HK-2 (cell line): ENCODE results near the gene TFDP1.

Experiments
- DNase-seq: peaks from one replicate; pipeline ENCODE4 v3.0.0-alpha.2; 2018; ENCODE audit not compliant: unreplicated experiment

Gene TFDP1

GRCh38 chr13:113597391-113598080 lies 13.0 kb downstream of the TFDP1 start:
- DNase-seq: no peak

DNA sequence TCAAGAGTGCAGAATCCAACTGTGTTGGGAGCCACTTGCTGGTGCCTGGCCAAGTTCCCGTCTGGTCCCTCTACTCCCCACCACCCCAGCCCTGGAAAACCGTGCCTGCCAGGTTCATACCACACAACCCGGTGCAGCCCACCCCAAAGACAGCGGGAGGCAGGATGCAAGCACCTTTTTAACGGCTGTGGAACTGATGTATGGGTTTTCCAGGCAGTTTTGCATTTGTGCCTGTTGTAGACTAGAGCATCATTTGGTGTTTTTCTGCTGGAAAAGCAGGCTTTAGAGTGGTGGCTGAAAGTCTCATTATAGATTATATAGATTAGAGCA lies 13.5 kb downstream of the TFDP1 start:
- DNase-seq: no peak

DNA sequence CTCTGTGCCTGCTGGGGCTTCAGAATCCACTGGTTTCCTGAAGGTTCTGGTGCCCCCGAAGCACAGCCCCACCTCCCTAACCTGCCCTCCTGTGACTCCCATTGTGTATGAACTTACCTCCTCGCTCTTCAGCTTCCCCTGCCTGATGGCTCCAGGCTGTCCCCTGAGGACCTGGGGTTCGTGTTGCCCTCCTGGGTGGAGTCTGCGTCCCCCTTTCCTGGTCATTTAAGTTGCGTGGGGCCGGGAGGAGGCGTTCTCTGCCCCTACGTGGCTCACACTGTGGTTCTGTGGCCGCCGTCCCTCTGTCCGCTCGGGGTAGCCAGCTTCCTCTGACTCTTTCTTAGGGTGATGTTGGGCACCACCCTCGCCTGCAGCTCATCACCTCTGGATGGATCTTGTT lies 13.9 kb downstream of the TFDP1 start:
- DNase-seq: no peak

- DNase-seq: no peak
Measured at GRCh38 chr13:113599391-113599790, 14.8 kb downstream of the TFDP1 start.

- no peak for DNase-seq
Measured at GRCh38 chr13:113601166-113602070, 16.9 kb downstream of the TFDP1 start.

GRCh38 chr13:113602291-113602988 lies 17.9 kb downstream of the TFDP1 start:
- DNase-seq: no peak

- DNase-seq: no peak
Measured at GRCh38 chr13:113603116-113603710, 18.7 kb downstream of the TFDP1 start.

DNA sequence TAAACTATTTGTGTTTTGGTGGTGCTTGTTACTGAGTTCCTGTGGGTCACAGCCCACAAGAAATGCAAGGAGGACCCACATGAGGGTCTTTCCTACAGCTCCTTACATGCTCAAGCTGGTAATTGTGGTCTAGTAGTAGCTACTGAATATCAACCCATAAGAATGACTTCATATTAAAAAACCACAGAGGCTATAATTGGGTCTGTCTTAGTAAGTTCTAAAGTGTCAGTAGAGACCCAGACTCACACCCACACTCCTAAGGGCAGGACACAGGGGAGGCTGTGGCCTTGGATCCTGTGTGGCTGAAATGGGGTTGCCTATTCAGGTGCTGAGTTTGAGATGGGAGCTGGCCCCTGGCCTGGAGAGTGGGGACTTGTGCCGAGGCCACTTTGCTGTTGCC lies 19.6 kb downstream of the TFDP1 start:
- no peak for DNase-seq

- no peak for DNase-seq
Measured at GRCh38 chr13:113605461-113605860, 20.9 kb downstream of the TFDP1 start.

- no peak for DNase-seq
Measured at GRCh38 chr13:113605866-113606438, 21.4 kb downstream of the TFDP1 start.

DNA sequence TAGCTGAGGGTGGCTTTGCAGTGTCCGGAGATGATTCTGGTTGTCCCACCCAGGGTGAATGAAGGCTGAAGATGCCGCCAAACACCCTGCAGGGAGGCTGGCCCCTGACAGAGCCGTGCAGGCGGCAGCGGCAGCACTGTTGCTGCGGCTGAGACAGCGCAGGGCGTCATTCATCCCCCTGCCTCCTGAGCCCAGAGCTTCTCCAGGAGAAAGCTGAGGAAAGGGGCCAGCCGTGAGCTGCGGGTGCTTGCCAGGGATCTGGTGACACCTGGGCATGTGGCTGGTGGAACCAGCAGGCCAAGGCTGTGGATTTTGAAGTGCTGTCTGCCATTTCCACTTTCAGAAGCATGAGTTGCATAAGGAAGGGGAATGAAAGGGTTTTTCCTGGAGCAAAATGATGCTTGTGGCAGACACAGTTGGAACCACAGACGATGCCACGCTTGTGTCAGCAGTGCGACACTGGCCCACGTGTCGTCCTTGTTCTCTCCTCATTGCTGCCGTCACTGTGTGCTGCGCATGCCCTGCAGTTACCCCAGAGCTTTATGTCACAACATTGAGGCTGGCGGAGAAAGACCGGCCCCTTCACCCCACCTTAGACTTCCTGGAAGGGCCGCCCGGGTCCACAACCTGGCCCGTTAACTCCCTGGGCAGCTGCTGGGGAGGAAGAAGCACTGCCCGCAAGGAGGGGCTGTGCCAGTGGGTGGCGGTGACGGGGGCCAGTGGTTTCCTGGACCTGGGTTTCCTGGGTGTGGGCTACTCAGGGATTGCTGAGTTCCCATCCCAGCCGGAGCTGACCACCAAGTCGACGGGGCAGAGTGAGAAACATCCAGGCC lies 22.7 kb downstream of the TFDP1 start:
- no peak for DNase-seq

GRCh38 chr13:113607889-113608635 lies 23.5 kb downstream of the TFDP1 start:
- no peak for DNase-seq

DNA sequence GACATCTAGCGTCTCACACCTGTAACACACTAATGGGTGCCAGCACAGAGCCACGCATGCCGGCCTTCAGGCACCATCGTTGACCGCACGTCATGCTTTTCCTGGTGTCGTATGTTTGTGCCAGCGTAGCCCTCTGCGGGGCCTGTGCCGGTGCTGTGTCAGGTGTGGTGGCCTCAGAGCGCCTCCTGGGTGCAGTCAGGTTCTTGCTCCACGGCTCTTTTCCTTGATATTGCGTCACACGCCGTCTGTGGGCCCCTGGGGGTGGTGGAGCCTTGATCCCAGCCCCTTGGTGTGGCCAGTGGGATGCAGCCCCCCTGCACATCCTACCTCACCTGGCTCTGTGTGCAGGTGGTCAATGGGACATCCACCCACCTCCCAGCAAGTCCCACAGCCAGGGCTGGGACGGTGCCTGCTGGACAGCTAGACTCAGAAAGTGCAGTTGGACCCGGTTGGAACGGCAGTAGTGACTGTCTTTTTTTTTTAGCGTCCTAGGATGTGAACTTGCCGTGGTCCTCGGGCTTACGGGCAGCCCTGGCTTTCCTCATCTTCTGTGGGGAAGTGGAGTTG lies 24.5 kb downstream of the TFDP1 start:
- no peak for DNase-seq

- DNase-seq: no peak
Measured at GRCh38 chr13:113609616-113610015, 25.1 kb downstream of the TFDP1 start.

DNA sequence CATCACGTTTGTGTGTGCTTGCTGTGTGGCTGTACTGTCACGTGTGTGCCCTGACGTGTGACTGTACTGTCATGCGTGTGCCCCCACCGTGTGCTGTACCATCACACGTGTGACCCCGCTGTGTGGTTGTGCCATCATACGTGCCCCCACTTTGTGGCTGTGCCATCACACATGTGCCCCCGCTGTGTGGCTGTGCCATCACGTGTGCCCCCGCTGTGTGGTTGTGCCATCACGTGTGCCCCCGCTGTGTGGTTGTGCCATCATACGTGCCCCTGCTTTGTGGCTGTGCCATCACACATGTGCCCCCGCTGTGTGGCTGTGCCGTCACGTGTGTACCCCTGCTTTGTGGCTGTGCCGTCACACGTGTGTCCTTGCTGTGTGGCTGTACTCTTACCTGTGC lies 25.7 kb downstream of the TFDP1 start:
- DNase-seq: no peak

GRCh38 chr13:113611996-113612395 lies 27.4 kb downstream of the TFDP1 start:
- DNase-seq: no peak

GRCh38 chr13:113612607-113613006 lies 28.1 kb downstream of the TFDP1 start:
- DNase-seq: no peak

- no peak for DNase-seq
Measured at GRCh38 chr13:113613789-113614379, 29.3 kb downstream of the TFDP1 start.

DNA sequence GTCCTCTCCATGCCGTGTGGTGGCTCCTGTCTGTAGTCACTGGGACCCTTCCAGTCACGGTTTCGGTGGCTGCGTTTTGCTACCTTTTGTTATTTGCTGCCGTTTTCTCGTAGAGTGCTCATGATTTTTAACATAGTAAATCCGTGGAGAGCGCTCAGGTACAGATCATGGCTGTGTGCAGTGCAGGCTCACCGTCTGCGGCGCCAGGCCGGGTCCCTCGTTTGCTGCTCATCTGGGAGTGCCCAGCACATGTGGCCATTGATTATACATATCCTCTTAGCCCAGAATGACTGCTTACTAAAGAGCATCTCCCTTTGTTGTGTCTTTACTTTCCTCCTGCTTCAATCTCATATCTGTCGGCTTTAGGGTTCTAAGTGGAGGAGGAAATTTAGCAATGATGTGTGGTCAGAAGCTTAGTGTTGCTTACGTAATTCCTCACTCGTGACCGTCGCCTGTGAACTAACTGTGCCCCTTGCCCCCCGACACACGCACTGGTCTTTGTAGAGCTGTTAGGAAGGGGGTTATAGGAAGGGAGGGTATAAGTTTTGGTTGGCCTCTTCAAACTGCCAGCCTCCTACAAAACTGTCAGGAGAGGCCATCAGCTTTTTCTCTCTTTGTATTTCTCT lies 31.8 kb downstream of the TFDP1 start:
- no peak for DNase-seq
